22Rv1 (cell line): Measurements from ENCODE around the gene ZNF821.

Experiments
- ZFX ChIP-seq: fragments of 450-650 bp; IDR thresholded peaks from 2 replicates; pipeline ENCODE4 v1.6.1; 2017; ENCODE audit warnings: antibody characterized with exemption, borderline replicate concordance
- TF ChIP-seq, protein P1 (sequence below): fragments of 450-650 bp; IDR thresholded peaks from 2 replicates; pipeline ENCODE4 v1.5.1; 2017; ENCODE audit warnings: mild to moderate bottlenecking

GRCh38 chr16:71893888-71894228, 9.9 kb upstream of the ZNF821 start:
- TF ChIP-seq, protein P1, sequence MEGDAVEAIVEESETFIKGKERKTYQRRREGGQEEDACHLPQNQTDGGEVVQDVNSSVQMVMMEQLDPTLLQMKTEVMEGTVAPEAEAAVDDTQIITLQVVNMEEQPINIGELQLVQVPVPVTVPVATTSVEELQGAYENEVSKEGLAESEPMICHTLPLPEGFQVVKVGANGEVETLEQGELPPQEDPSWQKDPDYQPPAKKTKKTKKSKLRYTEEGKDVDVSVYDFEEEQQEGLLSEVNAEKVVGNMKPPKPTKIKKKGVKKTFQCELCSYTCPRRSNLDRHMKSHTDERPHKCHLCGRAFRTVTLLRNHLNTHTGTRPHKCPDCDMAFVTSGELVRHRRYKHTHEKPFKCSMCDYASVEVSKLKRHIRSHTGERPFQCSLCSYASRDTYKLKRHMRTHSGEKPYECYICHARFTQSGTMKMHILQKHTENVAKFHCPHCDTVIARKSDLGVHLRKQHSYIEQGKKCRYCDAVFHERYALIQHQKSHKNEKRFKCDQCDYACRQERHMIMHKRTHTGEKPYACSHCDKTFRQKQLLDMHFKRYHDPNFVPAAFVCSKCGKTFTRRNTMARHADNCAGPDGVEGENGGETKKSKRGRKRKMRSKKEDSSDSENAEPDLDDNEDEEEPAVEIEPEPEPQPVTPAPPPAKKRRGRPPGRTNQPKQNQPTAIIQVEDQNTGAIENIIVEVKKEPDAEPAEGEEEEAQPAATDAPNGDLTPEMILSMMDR, result no peak
- TF ChIP-seq ZFX, result no peak
